ENCODE measurements around the gene HRK.

HRK gene

DNA sequence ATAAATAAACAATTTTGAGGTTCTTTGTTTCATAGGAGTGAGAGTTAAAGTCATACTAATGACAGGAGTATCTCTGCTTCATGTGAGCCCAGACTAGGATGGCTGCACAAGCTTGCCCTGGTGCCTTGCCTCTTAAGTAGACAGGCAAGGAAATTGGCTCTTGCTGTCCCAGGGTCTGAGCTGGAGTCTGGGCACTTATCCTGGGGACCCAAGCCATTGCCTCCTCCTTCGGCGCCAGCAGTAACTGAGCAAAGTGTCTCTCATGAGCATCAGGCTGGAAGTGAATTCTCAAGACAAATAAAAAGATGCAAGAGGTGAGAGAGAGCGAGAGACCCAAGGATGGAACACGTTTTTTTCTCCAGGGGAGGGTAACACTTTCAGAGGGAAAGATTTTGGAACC, 22.6 kb upstream of the HRK start:
- in situ Hi-C loops (cut with HindIII; ENCODE audit: low sequenced_read_pairs): no loop called here
- no peak overlapping the region for H3K4me3 ChIP-seq (ENCODE audit: low read depth, low read length)
- DNase-seq (ENCODE audit: low read depth): no peak
- TF ChIP-seq, protein P1, sequence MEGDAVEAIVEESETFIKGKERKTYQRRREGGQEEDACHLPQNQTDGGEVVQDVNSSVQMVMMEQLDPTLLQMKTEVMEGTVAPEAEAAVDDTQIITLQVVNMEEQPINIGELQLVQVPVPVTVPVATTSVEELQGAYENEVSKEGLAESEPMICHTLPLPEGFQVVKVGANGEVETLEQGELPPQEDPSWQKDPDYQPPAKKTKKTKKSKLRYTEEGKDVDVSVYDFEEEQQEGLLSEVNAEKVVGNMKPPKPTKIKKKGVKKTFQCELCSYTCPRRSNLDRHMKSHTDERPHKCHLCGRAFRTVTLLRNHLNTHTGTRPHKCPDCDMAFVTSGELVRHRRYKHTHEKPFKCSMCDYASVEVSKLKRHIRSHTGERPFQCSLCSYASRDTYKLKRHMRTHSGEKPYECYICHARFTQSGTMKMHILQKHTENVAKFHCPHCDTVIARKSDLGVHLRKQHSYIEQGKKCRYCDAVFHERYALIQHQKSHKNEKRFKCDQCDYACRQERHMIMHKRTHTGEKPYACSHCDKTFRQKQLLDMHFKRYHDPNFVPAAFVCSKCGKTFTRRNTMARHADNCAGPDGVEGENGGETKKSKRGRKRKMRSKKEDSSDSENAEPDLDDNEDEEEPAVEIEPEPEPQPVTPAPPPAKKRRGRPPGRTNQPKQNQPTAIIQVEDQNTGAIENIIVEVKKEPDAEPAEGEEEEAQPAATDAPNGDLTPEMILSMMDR (IDR thresholded peaks at IDR 0.05; ENCODE audit: low read depth, low read length, missing control alignments): no peak

GRCh38 chr12:116901612-116902011, 20.4 kb upstream of the HRK start:
- TF ChIP-seq, protein P1 (IDR thresholded peaks at IDR 0.05; ENCODE audit: low read depth, low read length, missing control alignments): no peak
- H3K4me3 ChIP-seq (ENCODE audit: low read depth, low read length): no peak overlapping the region
- in situ Hi-C loops (cut with HindIII; ENCODE audit: low sequenced_read_pairs): no loop called here
- no peak for DNase-seq (ENCODE audit: low read depth)

GRCh38 chr12:116898669-116899068, 17.4 kb upstream of the HRK start:
- TF ChIP-seq, protein P1 (IDR thresholded peaks at IDR 0.05; ENCODE audit: low read depth, low read length, missing control alignments): no peak
- H3K4me3 ChIP-seq (ENCODE audit: low read depth, low read length): no peak overlapping the region
- no peak for DNase-seq (ENCODE audit: low read depth)
- in situ Hi-C loops (cut with HindIII; ENCODE audit: low sequenced_read_pairs): no loop called here

DNA sequence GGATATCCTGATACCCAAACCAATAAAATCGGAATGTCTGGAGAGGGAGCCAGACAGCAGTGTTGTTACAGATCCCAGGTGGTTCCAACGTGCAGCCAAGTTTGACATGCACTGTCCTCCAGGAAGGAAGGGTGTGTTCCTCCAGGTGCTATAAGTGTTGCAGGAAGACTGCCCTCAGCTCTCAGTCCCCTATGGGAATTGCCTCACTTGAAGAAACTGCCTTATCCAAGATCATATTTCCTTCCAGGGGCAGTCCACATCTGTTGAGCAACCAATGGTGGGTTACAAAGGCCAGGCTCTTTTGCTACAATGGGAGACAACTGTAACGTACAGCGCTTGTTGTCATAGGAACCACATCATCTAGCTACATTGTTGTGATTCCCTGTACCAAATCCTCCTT, 16.2 kb upstream of the HRK start:
- no peak for DNase-seq (ENCODE audit: low read depth)
- no peak overlapping the region for H3K4me3 ChIP-seq (ENCODE audit: low read depth, low read length)
- TF ChIP-seq, protein P1 (IDR thresholded peaks at IDR 0.05; ENCODE audit: low read depth, low read length, missing control alignments): no peak
- in situ Hi-C loops (cut with HindIII; ENCODE audit: low sequenced_read_pairs): no loop called here

GRCh38 chr12:116896411-116896924, 15.2 kb upstream of the HRK start:
- H3K4me3 ChIP-seq (ENCODE audit: low read depth, low read length): no peak overlapping the region
- TF ChIP-seq, protein P1 (IDR thresholded peaks at IDR 0.05; ENCODE audit: low read depth, low read length, missing control alignments): no peak
- in situ Hi-C loops (cut with HindIII; ENCODE audit: low sequenced_read_pairs): no loop called here
- DNase-seq (ENCODE audit: low read depth): no peak

DNA sequence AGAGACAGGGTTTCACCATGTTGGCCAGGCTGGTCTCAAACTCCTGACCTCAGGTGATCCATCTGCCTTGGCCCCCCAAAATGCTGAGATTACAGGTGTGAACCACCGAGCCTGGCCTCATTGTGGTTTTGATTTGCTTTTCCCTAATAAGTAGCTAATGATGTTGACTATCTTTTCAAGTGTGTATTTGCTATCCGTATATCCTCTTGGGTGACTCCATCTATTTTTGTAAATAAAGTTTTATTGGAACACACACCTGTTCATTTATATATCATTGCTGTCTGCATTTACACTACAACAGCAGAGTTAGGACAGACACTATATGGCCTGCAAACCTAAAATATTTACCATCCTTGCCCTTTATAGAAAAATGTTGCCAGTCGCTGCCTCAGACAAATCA, 13.7 kb upstream of the HRK start:
- in situ Hi-C loops (cut with HindIII; ENCODE audit: low sequenced_read_pairs): no loop called here
- H3K4me3 ChIP-seq (ENCODE audit: low read depth, low read length): no peak overlapping the region
- TF ChIP-seq, protein P1 (IDR thresholded peaks at IDR 0.05; ENCODE audit: low read depth, low read length, missing control alignments): no peak
- no peak for DNase-seq (ENCODE audit: low read depth)

All from astrocyte of the cerebellum (primary cell).